NT2/D1 (cell line): ENCODE results near the gene ROR2.

ENCODE experiments used
- SUZ12 ChIP-seq: IDR thresholded peaks from 2 replicates; pipeline ENCODE4 v1.6.1; 2011; ENCODE audit not compliant: insufficient read length, insufficient read depth; ENCODE audit errors: extremely low read depth
- ZNF274 ChIP-seq: IDR thresholded peaks from 2 replicates; pipeline ENCODE4 v1.6.1; 2011; ENCODE audit warnings: mild to moderate bottlenecking, low read depth, low read length

GRCh38 chr9:91891915-91892314 is 58.1 kb downstream of the ROR2 start:
- TF ChIP-seq ZNF274 (no peak), SUZ12 (no peak)
